COLO829 (cell line): ENCODE data around the gene SYCN.
"Not testable (repeated sequence)": the region's sequence is repeated elsewhere in the genome, so short reads cannot be mapped to it uniquely, and the experiment has no call there.

Source experiments
- DNase-seq: peaks from one replicate; pipeline ENCODE4 v3.0.0; 2012; ENCODE audit warnings: low spot score

SYCN gene

DNA sequence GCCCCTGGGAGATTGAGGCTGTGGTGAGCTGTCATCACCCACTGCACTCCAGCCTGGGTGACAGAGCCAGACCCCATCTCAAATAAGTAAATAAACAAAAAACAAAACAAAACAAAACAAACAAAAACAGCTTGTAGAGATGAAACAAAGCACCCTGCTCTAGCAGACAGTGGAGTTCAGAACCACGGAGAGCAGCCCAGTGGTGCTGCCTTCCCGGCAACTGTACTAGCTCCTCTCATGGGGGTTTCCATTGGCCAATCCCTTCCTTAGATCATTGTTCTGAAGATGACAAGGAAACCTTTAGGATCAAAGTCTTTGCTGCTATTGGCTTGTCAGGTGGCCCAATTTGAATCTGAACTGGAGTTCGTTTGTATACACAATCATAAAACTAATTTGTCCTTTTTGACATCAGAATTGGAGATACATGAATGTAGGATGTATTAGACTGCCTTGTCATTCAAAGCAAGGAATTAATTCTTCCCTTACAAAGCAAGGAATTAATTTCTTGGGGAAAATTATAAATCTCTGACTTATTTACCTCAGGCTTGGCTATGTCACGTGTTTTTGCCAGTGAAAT lies 19.7 kb upstream of the SYCN start:
- peak; percentile 48 for DNase-seq

DNA sequence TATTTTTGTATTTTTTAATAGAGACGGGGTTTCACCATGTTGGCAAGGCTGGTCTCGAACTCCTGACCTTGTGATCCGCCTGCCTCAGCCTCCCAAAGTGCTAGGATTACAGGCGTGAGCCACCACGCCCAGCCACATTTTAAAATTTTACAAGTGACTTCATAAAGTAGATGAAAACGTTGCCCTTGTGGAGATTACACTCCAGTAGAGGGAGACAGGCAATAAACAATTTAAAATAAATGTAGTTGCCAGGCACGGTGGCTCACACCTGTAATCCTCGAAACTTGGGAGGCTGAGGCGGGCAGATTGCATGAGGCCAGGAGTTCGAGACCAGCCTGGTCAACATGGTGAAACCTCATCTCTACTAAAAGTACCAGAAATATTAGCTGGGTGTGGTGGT lies 15.0 kb upstream of the SYCN start:
- DNase-seq, result not testable (repeated sequence)

GRCh38 chr19:39218230-39219007 lies 14.4 kb upstream of the SYCN start:
- no peak for DNase-seq

GRCh38 chr19:39217094-39217493 lies 13.0 kb upstream of the SYCN start:
- no peak for DNase-seq

DNA sequence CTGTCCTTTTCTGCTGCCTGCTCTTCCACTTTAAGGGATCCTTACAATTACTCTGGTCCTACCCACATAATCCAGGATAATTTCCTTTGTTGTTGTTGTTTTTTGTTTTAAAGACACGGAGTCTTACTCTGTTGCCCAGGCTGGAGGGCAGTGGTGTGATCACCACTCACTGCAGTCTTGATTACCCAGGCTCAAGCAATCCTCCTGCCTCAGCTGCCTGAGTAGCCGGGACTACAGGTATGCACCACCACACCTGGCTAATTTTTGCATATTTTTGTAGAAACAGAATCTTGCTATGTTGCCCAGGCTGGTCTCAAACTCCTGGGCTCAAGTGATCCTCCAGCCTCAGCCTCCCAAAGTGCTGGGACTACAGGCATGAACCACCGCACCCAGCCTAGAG lies 11.3 kb upstream of the SYCN start:
- not testable (repeated sequence) for DNase-seq

- no peak for DNase-seq
Measured at GRCh38 chr19:39212375-39212742, 8.3 kb upstream of the SYCN start.

GRCh38 chr19:39211731-39212374 lies 7.8 kb upstream of the SYCN start:
- DNase-seq, result no peak

DNA sequence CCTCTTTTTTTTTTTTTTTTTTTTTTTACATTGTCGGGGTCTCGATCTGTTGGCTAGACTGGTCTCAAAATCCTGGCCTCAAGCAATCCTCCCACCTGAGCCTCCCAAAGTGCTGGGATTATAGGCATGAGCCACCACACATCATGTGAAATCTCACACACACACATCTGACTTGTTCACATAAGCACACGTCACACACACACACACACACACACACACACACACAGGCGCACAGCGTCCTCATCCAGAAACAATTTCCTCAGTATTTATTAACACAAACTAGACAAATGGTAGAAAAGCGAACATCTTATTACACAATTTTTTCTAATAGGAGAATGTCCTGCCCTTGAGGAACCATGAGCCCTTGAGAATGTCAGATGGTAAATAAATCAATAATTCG lies 5.1 kb upstream of the SYCN start:
- no peak for DNase-seq

GRCh38 chr19:39208175-39208795 lies 4.2 kb upstream of the SYCN start:
- no peak for DNase-seq

GRCh38 chr19:39207293-39207836 lies 3.3 kb upstream of the SYCN start:
- DNase-seq, result no peak

GRCh38 chr19:39206122-39206521 lies 2.1 kb upstream of the SYCN start:
- DNase-seq, result no peak

DNA sequence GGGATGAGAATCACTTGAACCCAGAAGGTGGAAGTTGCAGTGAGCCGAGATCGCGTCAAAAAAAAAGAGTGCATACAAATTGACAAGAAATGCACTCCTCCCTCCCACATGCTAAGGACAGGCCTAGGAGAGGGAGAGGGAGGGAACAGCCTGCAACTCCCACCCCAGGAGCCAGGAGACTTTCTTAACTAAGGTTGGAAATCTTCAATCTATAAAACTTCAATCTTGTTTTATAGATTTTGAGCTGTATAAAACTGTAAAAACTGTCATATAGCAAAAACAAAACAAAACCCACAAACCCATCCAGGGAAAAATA lies 1.3 kb upstream of the SYCN start:
- no peak for DNase-seq

GRCh38 chr19:39202998-39203355 lies 1.1 kb downstream of the SYCN start:
- DNase-seq, result no peak

DNA sequence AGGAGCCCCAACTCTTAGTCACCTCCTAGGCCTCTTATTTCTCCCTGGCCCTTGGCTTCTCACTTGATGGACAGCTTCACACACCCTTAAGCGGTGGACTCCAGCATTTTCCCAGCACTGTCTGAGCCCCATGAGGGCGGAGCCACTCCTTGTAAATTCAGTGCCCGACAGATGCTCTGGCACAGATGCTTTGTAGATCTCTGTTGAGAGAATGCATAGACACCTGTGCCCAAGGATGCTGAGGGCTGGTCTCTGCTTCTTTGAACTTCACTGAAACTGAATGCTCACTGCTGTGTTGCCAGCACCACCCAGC lies 3.3 kb downstream of the SYCN start:
- DNase-seq, result no peak

DNA sequence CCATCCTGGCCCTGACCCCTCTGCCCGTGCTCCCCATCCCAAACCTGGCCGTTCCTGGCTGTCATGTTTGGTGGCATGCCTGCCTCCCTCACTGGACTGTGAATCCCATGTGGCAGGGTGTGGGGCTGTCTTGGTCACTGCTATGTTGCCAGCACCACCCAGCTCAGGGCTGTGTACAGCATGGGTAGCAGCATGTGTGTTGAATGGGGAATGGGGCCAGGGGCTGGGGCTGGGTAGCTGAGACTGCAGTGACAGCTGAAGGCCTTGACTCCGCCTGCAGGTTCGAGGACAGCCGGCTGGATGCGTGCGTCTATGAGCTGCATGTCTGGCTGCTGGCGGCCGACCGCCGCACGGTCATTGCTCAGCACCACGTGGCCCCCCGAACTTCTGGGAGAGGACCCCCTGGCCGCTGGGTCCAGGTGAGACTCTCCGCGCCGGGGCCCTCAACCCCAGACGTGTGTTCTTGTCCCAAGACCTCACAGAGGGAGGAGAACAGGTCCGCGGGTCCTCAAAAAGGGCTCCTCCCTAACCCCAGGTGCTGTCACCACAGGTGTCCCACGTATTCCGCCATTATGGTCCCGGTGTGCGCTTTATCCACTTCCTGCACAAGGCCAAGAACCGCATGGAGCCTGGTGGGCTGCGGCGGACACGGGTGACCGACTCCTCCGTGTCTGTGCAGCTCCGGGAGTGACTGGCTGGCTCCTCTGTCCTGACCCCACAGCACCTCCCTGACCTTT lies 3.8 kb downstream of the SYCN start:
- no peak for DNase-seq

DNA sequence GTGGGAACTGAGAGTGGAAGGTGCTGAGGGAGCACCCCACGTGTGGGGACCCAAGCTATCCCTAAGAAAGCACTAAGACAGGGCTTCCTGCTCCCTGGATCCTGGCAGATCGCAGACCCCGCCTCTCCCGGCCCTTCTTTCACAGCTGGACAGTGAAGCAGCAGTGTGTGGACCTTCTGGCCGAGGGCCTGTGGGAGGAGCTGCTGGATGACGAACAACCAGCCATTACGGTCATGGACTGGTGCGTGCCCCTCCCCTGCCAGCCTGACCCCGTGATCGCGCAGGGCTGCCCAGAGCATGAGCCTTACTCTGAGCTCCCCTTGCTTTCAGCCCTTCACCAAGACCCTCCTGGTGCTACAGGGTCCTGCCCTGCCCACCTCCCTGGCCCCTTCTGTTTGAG lies 5.0 kb downstream of the SYCN start:
- peak; percentile 65 for DNase-seq

DNA sequence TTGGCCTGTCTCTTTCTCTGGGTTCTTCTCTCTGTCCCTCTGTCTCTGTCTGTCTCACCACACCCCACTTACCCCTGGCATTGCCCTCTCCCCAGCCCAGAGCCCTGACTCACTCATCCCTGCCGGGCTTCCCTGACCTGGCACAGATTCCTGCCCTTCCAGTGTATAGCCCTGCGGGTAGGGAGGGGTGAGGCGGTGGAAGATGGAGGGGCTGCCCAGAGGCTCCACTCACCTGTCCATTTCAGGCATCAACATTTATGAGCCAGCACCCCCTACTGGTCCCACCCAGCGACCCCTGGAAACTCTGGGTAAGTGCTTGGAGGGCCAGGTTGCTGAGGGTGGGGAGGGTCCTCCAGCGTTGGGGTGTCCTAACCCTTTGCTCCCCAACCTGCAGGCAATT lies 6.3 kb downstream of the SYCN start:
- DNase-seq, result no peak

- DNase-seq, result no peak
Measured at GRCh38 chr19:39196860-39197562, 7.1 kb downstream of the SYCN start, which contains the start of gene NCCRP1. TSS of gene NCCRP1 (plus strand) at chr19:39196964. CDS start at chr19:39196983, 19 bp downstream.

GRCh38 chr19:39196320-39196719 lies 7.7 kb downstream of the SYCN start:
- no peak for DNase-seq

GRCh38 chr19:39195755-39196154 lies 8.3 kb downstream of the SYCN start:
- DNase-seq, result no peak

GRCh38 chr19:39194832-39195542 lies 9.1 kb downstream of the SYCN start:
- DNase-seq, result no peak
